Type B pancreatic cell (in vitro differentiated cells): Measurements from ENCODE around the gene INSR. TPM values are rescaled to one million over a fixed set of nuclear protein-coding genes. Genes with fewer than 3 reads are reported as not detected.

ENCODE experiments used
- DNase-seq: peaks from one replicate; pipeline ENCODE4 v3.0.0; 2021; ENCODE audit warnings: mixed read lengths; ENCODE audit not compliant: unreplicated experiment; ENCODE audit errors: extremely low spot score
- H3K27ac Mint-ChIP-seq: 2 replicates; pipeline ENCODE4 v1.8.0; 2021; ENCODE audit warnings: mild to moderate bottlenecking, mixed read lengths
- H3K27me3 Mint-ChIP-seq: 2 replicates; pipeline ENCODE4 v1.8.0; 2021; ENCODE audit warnings: mixed read lengths
- H3K36me3 Mint-ChIP-seq: 2 replicates; pipeline ENCODE4 v1.8.0; 2021; ENCODE audit warnings: mixed read lengths
- H3K4me1 Mint-ChIP-seq: one replicate; pipeline ENCODE4 v1.8.0; 2021; ENCODE audit warnings: mixed read lengths; ENCODE audit not compliant: unreplicated experiment
- H3K4me3 Mint-ChIP-seq: 2 replicates; pipeline ENCODE4 v1.8.0; 2021; ENCODE audit warnings: mild to moderate bottlenecking, mixed read lengths
- H3K9me3 Mint-ChIP-seq: 2 replicates; pipeline ENCODE4 v1.8.0; 2021; ENCODE audit warnings: mixed read lengths
- total RNA-seq: library from RNA; stranded (reverse); gene quantifications from 2 replicates; pipeline ENCODE4 v1.2.1, GENCODE V29; 2021; ENCODE audit warnings: low replicate concordance
- TF ChIP-seq, protein P1 (sequence below): fragments of 200-600 bp; sonication (generic); conservative IDR thresholded peaks from 2 replicates; pipeline ENCODE4 v1.5.0; 2021; ENCODE audit warnings: antibody characterized with exemption, mild to moderate bottlenecking

INSR gene
- total RNA-seq, 1 donor from 2014 or later = 33.7 TPM

DNA sequence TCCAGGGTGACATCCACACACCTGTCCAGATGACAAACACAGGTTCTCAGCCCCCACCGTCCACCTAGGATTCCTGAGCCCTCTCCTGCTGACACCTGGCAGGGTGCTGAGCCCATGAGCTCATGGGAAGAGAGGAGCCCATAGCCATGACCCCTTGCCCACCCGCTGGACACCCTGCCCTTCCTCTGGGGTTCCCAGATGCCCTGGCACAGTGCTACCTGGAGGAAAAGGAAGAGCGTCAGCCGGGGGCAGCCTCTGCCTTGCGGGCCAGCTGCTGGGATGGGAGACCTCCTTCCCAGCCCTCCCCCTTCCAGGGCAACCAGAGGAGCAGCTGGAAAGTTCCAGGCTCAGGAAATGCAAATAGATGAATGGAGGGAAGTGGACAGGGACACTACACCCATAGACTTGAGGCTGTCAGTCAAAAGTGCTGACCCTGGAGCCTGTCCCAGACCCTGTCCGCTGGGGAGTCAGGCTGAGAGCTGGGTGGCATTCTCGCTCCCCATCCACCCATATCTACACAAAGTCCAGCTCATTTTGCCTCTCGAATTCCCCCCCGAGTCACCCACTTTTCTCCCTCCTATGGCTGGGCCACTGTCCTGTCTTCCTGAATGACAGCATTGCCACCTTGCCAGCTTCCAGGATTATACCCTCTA lies 42.2 kb upstream of the INSR start:
- Mint-ChIP-seq H3K27me3 (peaks cover 3% of the 10 kb centered on the region), H3K27ac (no peak overlapping the region), H3K9me3 (no peaks in the 10 kb centered on the region), H3K36me3 (no peaks in the 10 kb centered on the region), H3K4me1 (no peaks in the 10 kb centered on the region), H3K4me3 (no peak overlapping the region)
- TF ChIP-seq, protein P1, sequence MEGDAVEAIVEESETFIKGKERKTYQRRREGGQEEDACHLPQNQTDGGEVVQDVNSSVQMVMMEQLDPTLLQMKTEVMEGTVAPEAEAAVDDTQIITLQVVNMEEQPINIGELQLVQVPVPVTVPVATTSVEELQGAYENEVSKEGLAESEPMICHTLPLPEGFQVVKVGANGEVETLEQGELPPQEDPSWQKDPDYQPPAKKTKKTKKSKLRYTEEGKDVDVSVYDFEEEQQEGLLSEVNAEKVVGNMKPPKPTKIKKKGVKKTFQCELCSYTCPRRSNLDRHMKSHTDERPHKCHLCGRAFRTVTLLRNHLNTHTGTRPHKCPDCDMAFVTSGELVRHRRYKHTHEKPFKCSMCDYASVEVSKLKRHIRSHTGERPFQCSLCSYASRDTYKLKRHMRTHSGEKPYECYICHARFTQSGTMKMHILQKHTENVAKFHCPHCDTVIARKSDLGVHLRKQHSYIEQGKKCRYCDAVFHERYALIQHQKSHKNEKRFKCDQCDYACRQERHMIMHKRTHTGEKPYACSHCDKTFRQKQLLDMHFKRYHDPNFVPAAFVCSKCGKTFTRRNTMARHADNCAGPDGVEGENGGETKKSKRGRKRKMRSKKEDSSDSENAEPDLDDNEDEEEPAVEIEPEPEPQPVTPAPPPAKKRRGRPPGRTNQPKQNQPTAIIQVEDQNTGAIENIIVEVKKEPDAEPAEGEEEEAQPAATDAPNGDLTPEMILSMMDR = no peak
- DNase-seq = no peak

DNA sequence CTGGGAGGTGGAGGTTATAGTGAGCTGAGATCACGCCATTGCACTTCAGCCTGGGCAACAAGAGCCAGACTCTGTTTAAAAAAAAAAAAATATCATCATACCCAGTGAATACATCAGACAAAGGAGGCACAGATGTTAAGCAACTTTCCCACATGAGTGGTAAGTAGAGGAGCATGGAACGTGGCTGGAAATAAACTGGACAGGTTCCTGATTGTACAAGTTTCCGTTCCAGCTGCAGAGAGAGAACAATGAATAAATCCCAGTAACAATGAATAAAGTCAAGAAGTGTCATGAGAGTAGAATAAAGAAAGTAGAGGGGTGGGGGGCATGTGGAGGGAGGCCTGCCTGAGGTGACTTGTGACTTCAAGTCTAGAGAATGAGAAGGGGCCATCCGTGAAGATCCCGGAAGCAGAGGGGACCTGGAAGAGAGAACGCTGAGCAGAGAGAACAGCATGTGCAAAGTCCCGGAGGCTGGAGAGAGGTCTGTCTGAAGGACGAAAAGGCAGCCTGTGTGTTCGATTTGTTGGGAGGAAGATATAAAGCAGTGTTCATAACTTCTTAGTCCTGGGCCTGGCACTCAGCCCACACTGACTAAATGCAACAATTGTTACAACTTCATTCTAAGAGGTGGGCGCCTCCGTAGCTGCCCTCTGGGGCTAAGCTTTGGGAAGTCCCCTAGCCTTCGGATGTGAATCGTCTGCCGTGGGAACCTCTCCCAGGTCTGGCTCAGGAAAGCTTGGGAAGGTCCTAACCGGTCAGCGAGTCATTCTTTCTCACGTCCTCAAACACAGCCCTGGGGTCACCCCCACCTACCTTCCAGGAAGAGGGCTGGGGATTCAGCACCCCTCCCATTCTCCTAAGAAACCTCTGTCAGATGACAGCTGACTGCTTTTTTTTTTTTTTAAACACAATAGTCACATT lies 39.2 kb upstream of the INSR start:
- no peak overlapping the region for H3K4me3 Mint-ChIP-seq
- peaks cover 3% of the 10 kb centered on the region for H3K27me3 Mint-ChIP-seq
- no peak overlapping the region for H3K27ac Mint-ChIP-seq
- TF ChIP-seq, protein P1 = no peak
- DNase-seq = no peak
- H3K4me1 Mint-ChIP-seq = no peaks in the 10 kb centered on the region
- H3K9me3 Mint-ChIP-seq = no peaks in the 10 kb centered on the region
- no peaks in the 10 kb centered on the region for H3K36me3 Mint-ChIP-seq

DNA sequence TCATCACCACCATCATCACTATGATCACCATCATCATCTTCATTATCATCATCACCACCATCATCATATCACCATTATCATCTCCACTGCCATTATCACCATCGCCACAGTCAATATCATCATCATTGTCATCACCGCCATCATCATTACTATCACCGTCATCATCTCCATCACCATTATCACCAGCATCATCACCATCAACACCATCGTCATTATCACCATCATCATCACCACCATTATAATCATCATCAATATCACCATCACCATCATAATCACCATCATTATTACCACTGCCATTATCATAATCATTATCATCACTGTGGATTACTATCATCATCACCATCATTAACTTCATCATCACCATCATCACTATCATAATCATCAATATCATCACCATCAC lies 37.2 kb upstream of the INSR start:
- Mint-ChIP-seq H3K27ac (no peak overlapping the region), H3K4me1 (no peaks in the 10 kb centered on the region)
- no peak for DNase-seq

DNA sequence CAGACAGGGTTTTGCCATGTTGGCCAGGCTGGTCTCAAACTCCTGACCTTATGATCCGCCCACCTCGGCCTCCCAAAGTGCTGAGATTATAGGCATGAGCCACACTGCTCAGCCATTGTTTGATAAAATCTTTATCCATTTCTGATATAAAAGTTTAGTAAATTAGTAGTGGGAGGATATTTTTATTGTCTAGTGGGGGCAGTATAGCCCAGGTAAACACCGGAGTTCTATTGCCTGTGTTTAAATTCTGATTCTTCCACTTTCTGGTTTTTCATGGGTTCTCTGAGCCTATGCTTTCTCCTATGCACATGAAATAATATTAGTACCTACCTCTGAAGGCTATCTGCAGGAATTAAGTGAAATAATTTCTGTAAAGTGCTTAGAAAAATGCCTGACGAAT lies 34.4 kb upstream of the INSR start:
- no peak for DNase-seq
- H3K27ac Mint-ChIP-seq = no peak overlapping the region
- no peaks in the 10 kb centered on the region for H3K4me1 Mint-ChIP-seq
- H3K9me3 Mint-ChIP-seq = peaks cover 6% of the 10 kb centered on the region
- H3K27me3 Mint-ChIP-seq = no peaks in the 10 kb centered on the region
- H3K4me3 Mint-ChIP-seq = no peak overlapping the region
- TF ChIP-seq, protein P1 = no peak
- H3K36me3 Mint-ChIP-seq = no peaks in the 10 kb centered on the region

More for the DNA sequence above, 37.2 kb upstream of the INSR start:
- Mint-ChIP-seq H3K27me3 (peaks cover 3% of the 10 kb centered on the region), H3K9me3 (no peaks in the 10 kb centered on the region), H3K36me3 (no peaks in the 10 kb centered on the region), H3K4me3 (no peak overlapping the region)
- TF ChIP-seq, protein P1 = no peak

DNA sequence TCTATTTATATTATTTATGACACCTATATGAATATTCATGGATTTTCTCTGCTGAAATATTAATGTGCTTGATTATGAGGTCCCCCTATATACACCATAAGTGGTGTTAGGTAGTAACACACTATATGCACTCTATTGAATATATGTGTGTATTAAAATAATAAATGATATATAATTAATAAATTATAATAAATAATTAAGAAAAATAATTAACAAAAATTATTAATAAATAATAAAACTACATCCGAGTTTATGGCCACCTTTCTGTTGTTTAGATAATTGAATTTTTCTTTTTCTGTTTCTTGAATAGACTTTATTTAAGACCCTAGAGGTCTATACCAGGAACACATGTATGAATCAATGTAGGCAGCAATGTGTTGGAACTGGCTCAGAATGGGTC lies 33.6 kb upstream of the INSR start:
- TF ChIP-seq, protein P1 = no peak
- no peak for DNase-seq
- H3K36me3 Mint-ChIP-seq = no peaks in the 10 kb centered on the region
- H3K27ac Mint-ChIP-seq = no peak overlapping the region
- H3K4me1 Mint-ChIP-seq = no peaks in the 10 kb centered on the region
- H3K9me3 Mint-ChIP-seq = peaks cover 6% of the 10 kb centered on the region
- no peak overlapping the region for H3K4me3 Mint-ChIP-seq
- no peaks in the 10 kb centered on the region for H3K27me3 Mint-ChIP-seq
